HUES48 (cell line): ENCODE results near the gene BTBD9.

Experiments used
- H3K27ac ChIP-seq: one replicate; pipeline ENCODE4 v1.7.0; 2013; ENCODE audit warnings: low read depth, low read length, inconsistent platforms
- H3K27me3 ChIP-seq: 2 replicates; pipeline ENCODE4 v1.6.1; 2013; ENCODE audit warnings: mild to moderate bottlenecking, low read length; ENCODE audit not compliant: control insufficient read depth, insufficient read depth
- H3K36me3 ChIP-seq: 2 replicates; pipeline ENCODE4 v1.6.1; 2013; ENCODE audit warnings: low read length; ENCODE audit not compliant: control insufficient read depth, insufficient read depth
- H3K4me1 ChIP-seq: 2 replicates; pipeline ENCODE4 v1.6.1; 2013; ENCODE audit warnings: mild to moderate bottlenecking, low read length; ENCODE audit not compliant: control insufficient read depth, insufficient read depth
- H3K4me3 ChIP-seq: 2 replicates; pipeline ENCODE4 v1.5.1; 2013; ENCODE audit warnings: mild to moderate bottlenecking, low read depth, low read length
- H3K9ac ChIP-seq: 2 replicates; pipeline ENCODE4 v1.6.1; 2013; ENCODE audit warnings: mild to moderate bottlenecking, low read depth, low read length, moderate library complexity
- H3K9me3 ChIP-seq: 2 replicates; pipeline ENCODE4 v1.6.1; 2013; ENCODE audit warnings: low read length; ENCODE audit not compliant: control insufficient read depth, insufficient read depth

Gene BTBD9

GRCh38 chr6:38175786-38176185 is 463.9 kb downstream of the BTBD9 start:
- Histone ChIP-seq H3K36me3 (no peaks in the 10 kb centered on the region), H3K27ac (no peak overlapping the region), H3K9me3 (no peaks in the 10 kb centered on the region), H3K4me3 (no peak overlapping the region), H3K4me1 (peaks cover 11% of the 10 kb centered on the region), H3K9ac (no peak overlapping the region), H3K27me3 (no peaks in the 10 kb centered on the region)

GRCh38 chr6:38174806-38175495 is 464.8 kb downstream of the BTBD9 start:
- no peaks in the 10 kb centered on the region for H3K9me3 ChIP-seq
- H3K4me1 ChIP-seq: peaks cover 19% of the 10 kb centered on the region
- H3K36me3 ChIP-seq: no peaks in the 10 kb centered on the region
- H3K27ac ChIP-seq: no peak overlapping the region
- H3K4me3 ChIP-seq: no peak overlapping the region
- H3K9ac ChIP-seq: no peak overlapping the region
- no peaks in the 10 kb centered on the region for H3K27me3 ChIP-seq

- H3K4me1 ChIP-seq: peaks cover 20% of the 10 kb centered on the region
These were observed 465.4 kb downstream of the BTBD9 start for GRCh38 chr6:38174315-38174714.

GRCh38 chr6:38173909-38174308 is 465.8 kb downstream of the BTBD9 start:
- H3K9me3 ChIP-seq: no peaks in the 10 kb centered on the region
- H3K27ac ChIP-seq: no peak overlapping the region
- H3K27me3 ChIP-seq: no peaks in the 10 kb centered on the region
- no peak overlapping the region for H3K9ac ChIP-seq
- no peak overlapping the region for H3K4me3 ChIP-seq
- H3K36me3 ChIP-seq: no peaks in the 10 kb centered on the region
- peaks cover 20% of the 10 kb centered on the region for H3K4me1 ChIP-seq

More at GRCh38 chr6:38174315-38174714, 465.4 kb downstream of the BTBD9 start:
- no peaks in the 10 kb centered on the region for H3K9me3 ChIP-seq
- no peaks in the 10 kb centered on the region for H3K36me3 ChIP-seq
- no peak overlapping the region for H3K27ac ChIP-seq
- H3K27me3 ChIP-seq: no peaks in the 10 kb centered on the region
- no peak overlapping the region for H3K4me3 ChIP-seq
- H3K9ac ChIP-seq: no peak overlapping the region

GRCh38 chr6:38172739-38173410 is 466.9 kb downstream of the BTBD9 start:
- no peaks in the 10 kb centered on the region for H3K27me3 ChIP-seq
- no peaks in the 10 kb centered on the region for H3K36me3 ChIP-seq
- H3K4me3 ChIP-seq: no peak overlapping the region
- no peaks in the 10 kb centered on the region for H3K9me3 ChIP-seq
- no peak overlapping the region for H3K9ac ChIP-seq
- H3K27ac ChIP-seq: no peak overlapping the region
- peaks cover 20% of the 10 kb centered on the region for H3K4me1 ChIP-seq

- H3K4me1 ChIP-seq: peaks cover 14% of the 10 kb centered on the region
These were observed 467.6 kb downstream of the BTBD9 start for GRCh38 chr6:38171997-38172738.

GRCh38 chr6:38170666-38171355 is 468.9 kb downstream of the BTBD9 start:
- Histone ChIP-seq H3K9ac (no peak overlapping the region), H3K36me3 (no peaks in the 10 kb centered on the region), H3K27me3 (no peaks in the 10 kb centered on the region), H3K27ac (no peak overlapping the region), H3K4me1 (peaks cover 12% of the 10 kb centered on the region), H3K4me3 (no peak overlapping the region), H3K9me3 (no peaks in the 10 kb centered on the region)

More at GRCh38 chr6:38171997-38172738, 467.6 kb downstream of the BTBD9 start:
- Histone ChIP-seq H3K27me3 (no peaks in the 10 kb centered on the region), H3K4me3 (no peak overlapping the region), H3K36me3 (no peaks in the 10 kb centered on the region), H3K9ac (no peak overlapping the region), H3K27ac (no peak overlapping the region), H3K9me3 (no peaks in the 10 kb centered on the region)

- no peaks in the 10 kb centered on the region for H3K9me3 ChIP-seq
- no peak overlapping the region for H3K4me3 ChIP-seq
- no peak overlapping the region for H3K9ac ChIP-seq
- peaks cover 12% of the 10 kb centered on the region for H3K4me1 ChIP-seq
- H3K27ac ChIP-seq: no peak overlapping the region
- H3K36me3 ChIP-seq: no peaks in the 10 kb centered on the region
- no peaks in the 10 kb centered on the region for H3K27me3 ChIP-seq
These were observed 469.7 kb downstream of the BTBD9 start for GRCh38 chr6:38169977-38170526.

GRCh38 chr6:38169221-38169976 is 470.3 kb downstream of the BTBD9 start:
- H3K4me1 ChIP-seq: peaks cover 12% of the 10 kb centered on the region
- no peak overlapping the region for H3K4me3 ChIP-seq
- no peaks in the 10 kb centered on the region for H3K9me3 ChIP-seq
- no peaks in the 10 kb centered on the region for H3K27me3 ChIP-seq
- H3K27ac ChIP-seq: no peak overlapping the region
- no peaks in the 10 kb centered on the region for H3K36me3 ChIP-seq
- no peak overlapping the region for H3K9ac ChIP-seq

GRCh38 chr6:38168699-38169098 is 471.0 kb downstream of the BTBD9 start:
- Histone ChIP-seq H3K4me3 (no peak overlapping the region), H3K4me1 (peaks cover 12% of the 10 kb centered on the region), H3K9me3 (no peaks in the 10 kb centered on the region), H3K36me3 (no peaks in the 10 kb centered on the region), H3K27me3 (no peaks in the 10 kb centered on the region), H3K9ac (no peak overlapping the region), H3K27ac (no peak overlapping the region)
